Calu3 (cell line): ENCODE results near the gene HEG1. TPM values are rescaled to one million over a fixed set of nuclear protein-coding genes. Genes with fewer than 3 reads are reported as not detected.

Experiments used
- BruUV-seq: library from RNA; stranded (reverse); fragments of 400-500 nt; replicated peaks from 2 replicates; lab custom pipeline; 2021; lab: Mats Ljungman, UMichigan
- CTCF ChIA-PET: fragments of 300-600 bp; sonication (Branson Sonifier 250); formaldehyde crosslinking; loops from one replicate; lab custom pipeline; 2022; ENCODE audit warnings: antibody characterized with exemption; lab: Charles Lee
- DNase-seq: peaks from one replicate; pipeline ENCODE4 v3.0.0; 2022
- H3K27ac Mint-ChIP-seq: one replicate; pipeline ENCODE4 v1.8.0; 2022; ENCODE audit warnings: mixed read lengths; ENCODE audit not compliant: unreplicated experiment
- H3K27me3 Mint-ChIP-seq: one replicate; pipeline ENCODE4 v1.8.0; 2022; ENCODE audit warnings: mixed read lengths; ENCODE audit not compliant: unreplicated experiment
- H3K36me3 Mint-ChIP-seq: one replicate; pipeline ENCODE4 v1.8.0; 2022; ENCODE audit warnings: mild to moderate bottlenecking, moderate library complexity, mixed read lengths; ENCODE audit not compliant: insufficient read depth, unreplicated experiment
- H3K4me1 Mint-ChIP-seq: one replicate; pipeline ENCODE4 v1.8.0; 2022; ENCODE audit warnings: mild to moderate bottlenecking, low read depth, mixed read lengths; ENCODE audit not compliant: unreplicated experiment
- H3K4me3 Mint-ChIP-seq: one replicate; pipeline ENCODE4 v1.8.0; 2022; ENCODE audit warnings: mild to moderate bottlenecking, low read depth, moderate library complexity, mixed read lengths; ENCODE audit not compliant: unreplicated experiment
- H3K9me3 Mint-ChIP-seq: one replicate; pipeline ENCODE4 v1.8.0; 2022; ENCODE audit warnings: low read depth, mixed read lengths; ENCODE audit not compliant: unreplicated experiment
- CTCF ChIP-seq: fragments of 200-600 bp; IDR thresholded peaks from one replicate; pipeline ENCODE4 v1.8.0; 2022; ENCODE audit warnings: antibody characterized with exemption; ENCODE audit not compliant: unreplicated experiment
- intact Hi-C: fragments of 100-400 bp; cut with micrococcal nuclease; formaldehyde crosslinking; loops from one replicate; pipeline ENCODE4 v1.10.0; 2022; ENCODE audit not compliant: unreplicated experiment
- total RNA-seq: library from RNA; stranded (reverse); gene quantifications from 2 replicates; pipeline ENCODE4 v1.2.3, GENCODE V29; 2022

Gene HEG1
- total RNA-seq, 1 experiment from 2014 or later: 0.97 TPM

DNA sequence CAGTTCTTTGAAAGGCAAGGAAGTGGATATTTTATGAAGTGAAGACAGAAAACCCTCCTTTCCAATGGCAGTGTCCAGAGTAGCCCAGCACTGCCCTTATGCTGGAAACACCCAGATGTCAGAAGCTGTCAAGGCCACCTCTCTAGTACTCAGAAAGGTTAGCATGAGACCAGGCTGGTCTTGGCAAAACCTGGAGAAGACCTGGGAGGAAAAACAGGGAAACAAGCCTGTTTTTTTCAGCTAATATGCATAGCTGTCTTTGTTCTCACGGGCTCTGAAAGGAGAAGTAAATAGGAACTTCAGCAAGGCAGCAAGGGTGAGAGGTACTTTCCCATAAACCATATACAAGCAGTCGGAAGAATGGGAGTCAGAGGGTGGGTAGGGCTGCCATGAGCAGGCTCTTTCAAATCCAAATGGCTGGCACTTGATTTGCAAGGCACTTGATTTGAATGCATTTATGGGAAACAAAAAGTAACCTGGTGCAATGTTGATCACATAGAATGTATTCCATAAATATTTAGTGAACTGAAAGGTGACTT lies 55.8 kb downstream of the HEG1 start:
- Mint-ChIP-seq H3K27ac (no peak overlapping the region), H3K36me3 (no peaks in the 10 kb centered on the region), H3K4me1 (peaks cover 9% of the 10 kb centered on the region), H3K9me3 (no peaks in the 10 kb centered on the region), H3K4me3 (no peak overlapping the region), H3K27me3 (no peaks in the 10 kb centered on the region)
- CTCF ChIA-PET: no interaction called here
- TF ChIP-seq CTCF: no peak
- intact Hi-C loops: no loop called here
- BruUV-seq: no TSS peak
- DNase-seq: no peak

GRCh38 chr3:124999317-124999716 lies 56.5 kb downstream of the HEG1 start:
- CTCF ChIA-PET: no interaction called here
- BruUV-seq: no TSS peak
- Mint-ChIP-seq H3K4me1 (peaks cover 9% of the 10 kb centered on the region), H3K27ac (no peak overlapping the region), H3K4me3 (no peak overlapping the region), H3K36me3 (no peaks in the 10 kb centered on the region), H3K9me3 (no peaks in the 10 kb centered on the region), H3K27me3 (no peaks in the 10 kb centered on the region)
- TF ChIP-seq CTCF: no peak
- no peak for DNase-seq
- intact Hi-C loops: no loop called here

GRCh38 chr3:124998247-124998630 lies 57.6 kb downstream of the HEG1 start:
- DNase-seq: no peak
- peaks cover 7% of the 10 kb centered on the region for H3K27me3 Mint-ChIP-seq
- no peak overlapping the region for H3K27ac Mint-ChIP-seq
- no peaks in the 10 kb centered on the region for H3K9me3 Mint-ChIP-seq
- CTCF ChIA-PET: no interaction called here
- H3K4me1 Mint-ChIP-seq: peaks cover 3% of the 10 kb centered on the region
- no peak overlapping the region for H3K4me3 Mint-ChIP-seq
- intact Hi-C loops: no loop called here
- BruUV-seq: no TSS peak
- TF ChIP-seq CTCF: no peak
- no peaks in the 10 kb centered on the region for H3K36me3 Mint-ChIP-seq

GRCh38 chr3:124997303-124998246 lies 58.2 kb downstream of the HEG1 start:
- no peak for DNase-seq
- peaks cover 9% of the 10 kb centered on the region for H3K27me3 Mint-ChIP-seq
- no peaks in the 10 kb centered on the region for H3K9me3 Mint-ChIP-seq
- no peak overlapping the region for H3K4me3 Mint-ChIP-seq
- BruUV-seq: no TSS peak
- intact Hi-C loops: no loop called here
- CTCF ChIA-PET: no interaction called here
- H3K36me3 Mint-ChIP-seq: no peaks in the 10 kb centered on the region
- TF ChIP-seq CTCF: no peak
- no peak overlapping the region for H3K27ac Mint-ChIP-seq
- H3K4me1 Mint-ChIP-seq: no peaks in the 10 kb centered on the region
